SU-DHL-6 (cell line): ENCODE data around the gene BAHD1.

Source experiments
- CTCF ChIP-seq: fragments of 200-600 bp; sonication (generic); IDR thresholded peaks from one replicate; pipeline ENCODE4 v1.5.1; 2017; ENCODE audit warnings: antibody characterized with exemption, mild to moderate bottlenecking, low read length, moderate library complexity; ENCODE audit not compliant: insufficient read depth, poor library complexity, severe bottlenecking
- EZH2phosphoT487 ChIP-seq: fragments of 200-600 bp; sonication (generic), shearing (Covaris generic); conservative IDR thresholded peaks from 2 replicates; pipeline ENCODE4 v1.6.1; 2018; ENCODE audit warnings: mild to moderate bottlenecking, antibody characterized with exemption, low read length, moderate library complexity, mixed read lengths

GRCh38 chr15:40421246-40422157, 19.3 kb upstream of the BAHD1 start:
- TF ChIP-seq CTCF = peak; percentile 88
- no peak for TF ChIP-seq EZH2phosphoT487
